PC-9 (cell line): ENCODE measurements around the gene GCLC. TPM values are rescaled to one million over a fixed set of nuclear protein-coding genes. Genes with fewer than 3 reads are reported as not detected.

Experiments
- BruUV-seq: library from RNA; stranded (reverse); fragments of 400-500 nt; replicated peaks from 2 replicates; lab custom pipeline; 2021; lab: Mats Ljungman, UMichigan
- CTCF ChIA-PET: fragments of 300-600 bp; sonication (Branson Sonifier 250); formaldehyde crosslinking; loops from one replicate; lab custom pipeline; 2022; ENCODE audit warnings: antibody characterized with exemption; lab: Charles Lee
- POLR2A ChIA-PET: fragments of 300-600 bp; sonication (Branson Sonifier 250); formaldehyde crosslinking; loops from one replicate; lab custom pipeline; 2022; ENCODE audit warnings: antibody characterized with exemption; ENCODE audit not compliant: unreplicated experiment; lab: Charles Lee
- DNase-seq, 2 experiments: peaks; one replicate each; pipeline versions ENCODE4 v3.0.0 to v3.0.0-alpha.2; 2015 to 2022; ENCODE audit warnings: mixed read lengths in 1 of 2
- H2AFZ ChIP-seq: fragments of 200-600 bp; sonication (generic); 2 replicates; pipeline ENCODE4 v1.8.1; 2017; ENCODE audit warnings: antibody characterized with exemption
- H3F3A ChIP-seq: fragments of 200-600 bp; sonication (generic); 2 replicates; pipeline ENCODE4 v1.8.1; 2017; ENCODE audit warnings: antibody characterized with exemption, mild to moderate bottlenecking, low read depth; ENCODE audit not compliant: insufficient read depth
- H3K27ac ChIP-seq: fragments of 200-600 bp; sonication (generic); 2 replicates; pipeline ENCODE4 v1.6.1; 2016; ENCODE audit warnings: mixed run types
- H3K27me3 ChIP-seq: fragments of 200-600 bp; sonication (generic); 2 replicates; pipeline ENCODE4 v1.6.1; 2016; ENCODE audit warnings: low read depth, mixed run types; ENCODE audit not compliant: insufficient read depth
- H3K36me3 ChIP-seq: fragments of 200-600 bp; sonication (generic); 2 replicates; pipeline ENCODE4 v1.6.1; 2016; ENCODE audit warnings: low read depth, mixed run types
- H3K4me1 ChIP-seq: fragments of 200-600 bp; sonication (generic); replicated peaks from 2 replicates; pipeline ENCODE4 v1.6.1; 2016; ENCODE audit warnings: mixed run types; ENCODE audit not compliant: insufficient read depth
- H3K4me2 ChIP-seq: fragments of 200-600 bp; sonication (generic); 2 replicates; pipeline ENCODE4 v1.6.1; 2017; ENCODE audit warnings: mixed run types
- H3K4me3 ChIP-seq: fragments of 200-600 bp; sonication (generic); 2 replicates; pipeline ENCODE4 v1.6.1; 2016; ENCODE audit warnings: mixed run types
- H3K79me2 ChIP-seq: fragments of 200-600 bp; sonication (generic); 2 replicates; pipeline ENCODE4 v1.6.1; 2017; ENCODE audit warnings: low read depth, mixed run types
- H3K9me2 ChIP-seq: fragments of 200-600 bp; sonication (generic); 2 replicates; pipeline ENCODE4 v1.8.1; 2017; ENCODE audit warnings: mild to moderate bottlenecking; ENCODE audit not compliant: insufficient read depth
- H3K9me3 ChIP-seq: fragments of 200-600 bp; sonication (generic); 2 replicates; pipeline ENCODE4 v1.8.1; 2016; ENCODE audit warnings: low read depth; ENCODE audit not compliant: insufficient read depth
- H4K20me1 ChIP-seq: fragments of 200-600 bp; sonication (generic); 2 replicates; pipeline ENCODE4 v1.8.1; 2017; ENCODE audit not compliant: insufficient read depth
- CTCF ChIP-seq: fragments of 200-600 bp; sonication (generic); conservative IDR thresholded peaks from 2 replicates; pipeline ENCODE4 v1.6.1; 2017; ENCODE audit warnings: mixed run types, antibody characterized with exemption, mild to moderate bottlenecking, moderate library complexity
- EZH2 ChIP-seq: fragments of 200-600 bp; sonication (generic); IDR thresholded peaks from 2 replicates; pipeline ENCODE4 v1.8.0; 2017; ENCODE audit warnings: antibody characterized with exemption, low read depth
- intact Hi-C: fragments of 100-400 bp; cut with micrococcal nuclease; formaldehyde crosslinking; loops from one replicate; pipeline ENCODE4 v1.10.0; 2022; ENCODE audit not compliant: unreplicated experiment
- total RNA-seq: library from RNA; stranded (reverse); gene quantifications from 2 replicates; pipeline ENCODE4 v1.2.3, GENCODE V29; 2021

GCLC gene
- total RNA-seq, 1 experiment from 2014 or later: 213 TPM

GRCh38 chr6:53591873-53592272 is 47.0 kb upstream of the GCLC start:
- H3K9me2 ChIP-seq: no peaks in the 10 kb centered on the region
- 0 out of 2 replicates have a peak, but pooled peaks cover 7% of the 10 kb centered on the region for H3K4me1 ChIP-seq
- intact Hi-C loops: no loop called here
- H3K27me3 ChIP-seq: no peaks in the 10 kb centered on the region
- no peaks in the 10 kb centered on the region for H3F3A ChIP-seq
- DNase-seq: no peak
- H3K9me3 ChIP-seq: no peaks in the 10 kb centered on the region; the same call in 1 of the 2 replicates
- BruUV-seq: no TSS peak
- peaks cover 4% of the 10 kb centered on the region; the same call in 1 of the 2 replicates for H3K36me3 ChIP-seq
- no peak overlapping the region for H3K4me3 ChIP-seq
- no peak for TF ChIP-seq CTCF
- TF ChIP-seq EZH2: no peak
- POLR2A ChIA-PET: no interaction called here
- H3K27ac ChIP-seq: no peak overlapping the region
- no peak overlapping the region for H3K4me2 ChIP-seq
- no peaks in the 10 kb centered on the region for H4K20me1 ChIP-seq
- CTCF ChIA-PET: no interaction called here
- H3K79me2 ChIP-seq: no peaks in the 10 kb centered on the region
- H2AFZ ChIP-seq: no peak overlapping the region

- no peaks in the 10 kb centered on the region for H4K20me1 ChIP-seq
- H3K4me2 ChIP-seq: no peak overlapping the region
- ChIA-PET CTCF (no interaction called here), POLR2A (no interaction called here)
- TF ChIP-seq EZH2: no peak
- no peak for TF ChIP-seq CTCF
- H3K79me2 ChIP-seq: no peaks in the 10 kb centered on the region
- no peaks in the 10 kb centered on the region; the same call in 1 of the 2 replicates for H3F3A ChIP-seq
- H3K9me3 ChIP-seq: no peaks in the 10 kb centered on the region
- H3K27ac ChIP-seq: no peak overlapping the region
- H3K4me3 ChIP-seq: no peak overlapping the region
- H3K9me2 ChIP-seq: no peaks in the 10 kb centered on the region
- no peak overlapping the region for H2AFZ ChIP-seq
- no TSS peak for BruUV-seq
- intact Hi-C loops: no loop called here
- no peaks in the 10 kb centered on the region for H3K27me3 ChIP-seq
- no peak for DNase-seq
- 0 out of 2 replicates have a peak, but pooled peaks cover 7% of the 10 kb centered on the region for H3K4me1 ChIP-seq
- 0 out of 2 replicates have a peak, but pooled peaks cover 4% of the 10 kb centered on the region for H3K36me3 ChIP-seq
These were observed 44.1 kb upstream of the GCLC start for GRCh38 chr6:53588816-53589509.

GRCh38 chr6:53587291-53587690 is 42.4 kb upstream of the GCLC start:
- Histone ChIP-seq H4K20me1 (no peaks in the 10 kb centered on the region), H3K9me3 (no peaks in the 10 kb centered on the region), H3K79me2 (no peaks in the 10 kb centered on the region), H3F3A (no peaks in the 10 kb centered on the region; the same call in 1 of the 2 replicates), H3K9me2 (no peaks in the 10 kb centered on the region), H3K27me3 (no peaks in the 10 kb centered on the region), H3K4me3 (no peak overlapping the region), H2AFZ (no peak overlapping the region), H3K27ac (no peak overlapping the region), H3K4me2 (no peak overlapping the region), H3K36me3 (0 out of 2 replicates have a peak, but pooled peaks cover 4% of the 10 kb centered on the region), H3K4me1 (no peaks in the 10 kb centered on the region)
- ChIA-PET POLR2A (interaction anchor here (0.7 kb wide), 1 partner anchor 778 kb away, joined by 4 read pairs; no protein-coding TSS in a partner anchor), CTCF (no interaction called here)
- TF ChIP-seq EZH2 (no peak), CTCF (no peak)
- DNase-seq: no peak
- no TSS peak for BruUV-seq
- intact Hi-C loops: no loop called here
